Myometrial cell (primary cell): Measurements from ENCODE around the gene SAA1. TPM values are rescaled to one million over a fixed set of nuclear protein-coding genes. Genes with fewer than 3 reads are reported as not detected.

Source experiments
- total RNA-seq: library from RNA; depleted of rRNA; stranded (reverse); fragments of >200 nt; gene quantifications from 2 replicates; pipeline ENCODE4 v1.2.3, GENCODE V29; 2015

Gene SAA1
- not detected in 2 replicates for total RNA-seq

GRCh38 chr11:18265949-18266348 is at the start of gene SAA1:
Gene SAA1 (plus strand): TSS chr11:18266264. CDS start chr11:18266888, 624 bp downstream.

GRCh38 chr11:18236664-18237356 is 29.3 kb upstream of the SAA1 start, which contains the start of gene SAA4:
Gene SAA4 (minus strand): TSS chr11:18236802. CDS start chr11:18235926, 876 bp downstream.

GRCh38 chr11:18248561-18248960 is 17.5 kb upstream of the SAA1 start, which contains the start of gene SAA2:
Gene SAA2 (minus strand): TSS chr11:18248668. CDS start chr11:18248011, 657 bp downstream.

Other genes starting within 250 kb of the SAA1 start
- 0.18 TPM in 1 of 2 replicates, not detected in the other for gene TPH1, start 220.0 kb upstream of the SAA1 start, total RNA-seq
- gene SAAL1, start 160.2 kb upstream of the SAA1 start, total RNA-seq = 12.1 and 17.0 TPM in 2 replicates
- gene MRGPRX3, start 133.7 kb upstream of the SAA1 start, total RNA-seq = not detected in 2 replicates
- not detected in 2 replicates for gene MRGPRX4, start 93.4 kb upstream of the SAA1 start, total RNA-seq
- gene SAA4, start 29.5 kb upstream of the SAA1 start, total RNA-seq = not detected in 2 replicates
- not detected in 2 replicates for gene SAA2, start 17.6 kb upstream of the SAA1 start, total RNA-seq
- 11.0 and 22.9 TPM in 2 replicates for gene HPS5, start 55.9 kb downstream of the SAA1 start, total RNA-seq
- gene GTF2H1, start 56.3 kb downstream of the SAA1 start, total RNA-seq = 42.7 and 46.8 TPM in 2 replicates
- 761 and 785 TPM in 2 replicates for gene LDHA, start 128.3 kb downstream of the SAA1 start, total RNA-seq
- not detected in 2 replicates for gene LDHC, start 146.1 kb downstream of the SAA1 start, total RNA-seq
- not detected in 2 replicates for gene LDHAL6A, start 189.6 kb downstream of the SAA1 start, total RNA-seq